Neural cell (in vitro differentiated cells): ENCODE data around the gene SPAG6. TPM values are rescaled to one million over a fixed set of nuclear protein-coding genes. Genes with fewer than 3 reads are reported as not detected.

ENCODE experiments used
- H2AFZ ChIP-seq: fragments of 200-600, 300-800 bp; sonication (generic), shearing (Covaris generic); 2 replicates; pipeline ENCODE4 v1.6.0; 2014; ENCODE audit warnings: low read depth, mild to moderate bottlenecking, antibody characterized with exemption, low read length, moderate library complexity
- H3F3A ChIP-seq: fragments of 200-600 bp; shearing (Covaris generic); 2 replicates; pipeline ENCODE4 v1.6.1; 2016; ENCODE audit warnings: mild to moderate bottlenecking, moderate library complexity, mixed read lengths, antibody characterized with exemption, low read length; ENCODE audit not compliant: insufficient read depth, poor library complexity, severe bottlenecking
- H3K27ac ChIP-seq: fragments of 200-600, 300-800 bp; sonication (generic), shearing (Covaris generic); 2 replicates; pipeline ENCODE4 v1.5.1; 2014; ENCODE audit warnings: mild to moderate bottlenecking, low read length, moderate library complexity
- H3K27me3 ChIP-seq: fragments of 300-800, 200-600 bp; sonication (generic), shearing (Covaris generic); 2 replicates; pipeline ENCODE4 v1.6.0; 2014; ENCODE audit warnings: mild to moderate bottlenecking, low read depth, low read length, moderate library complexity; ENCODE audit not compliant: insufficient read depth
- H3K36me3 ChIP-seq: fragments of 300-800, 200-600 bp; sonication (generic), shearing (Covaris generic); 2 replicates; pipeline ENCODE4 v1.5.1; 2014; ENCODE audit warnings: mild to moderate bottlenecking, antibody characterized with exemption, low read length, moderate library complexity; ENCODE audit not compliant: insufficient read depth
- H3K4me2 ChIP-seq: fragments of 300-800, 200-600 bp; sonication (generic), shearing (Covaris generic); 2 replicates; pipeline ENCODE4 v1.6.0; 2014; ENCODE audit warnings: mild to moderate bottlenecking, low read length
- H3K4me3 ChIP-seq: fragments of 300-800, 200-600 bp; sonication (generic), shearing (Covaris generic); 2 replicates; pipeline ENCODE4 v1.5.1; 2014; ENCODE audit warnings: mild to moderate bottlenecking, low read length, moderate library complexity
- H3K79me2 ChIP-seq: fragments of 200-600 bp; shearing (Covaris generic); replicated peaks from 2 replicates; pipeline ENCODE4 v1.6.0; 2014; ENCODE audit warnings: mild to moderate bottlenecking, low read length, moderate library complexity; ENCODE audit not compliant: insufficient read depth
- H3K9ac ChIP-seq: fragments of 300-800, 200-600 bp; sonication (generic), shearing (Covaris generic); 2 replicates; pipeline ENCODE4 v1.6.1; 2016; ENCODE audit warnings: mild to moderate bottlenecking, low read length, mixed read lengths
- H3K9me2 ChIP-seq: fragments of 200-600 bp; shearing (Covaris generic); 2 replicates; pipeline ENCODE4 v1.6.1; 2016; ENCODE audit warnings: mild to moderate bottlenecking, low read length, mixed read lengths; ENCODE audit not compliant: insufficient read depth
- H3K9me3 ChIP-seq: fragments of 200-600, 300-800 bp; sonication (generic), shearing (Covaris generic); 2 replicates; pipeline ENCODE4 v1.6.1; 2016; ENCODE audit warnings: mild to moderate bottlenecking, mixed run types, low read length, moderate library complexity, mixed read lengths
- H4K20me1 ChIP-seq: fragments of 200-600 bp; shearing (Covaris generic); 2 replicates; pipeline ENCODE4 v1.6.1; 2016; ENCODE audit warnings: mild to moderate bottlenecking, mixed run types; ENCODE audit not compliant: insufficient read depth
- EP300 ChIP-seq: fragments of 450-650 bp; conservative IDR thresholded peaks from 2 replicates; pipeline ENCODE4 v1.6.1; 2014; ENCODE audit warnings: antibody characterized with exemption, mild to moderate bottlenecking, moderate library complexity; ENCODE audit not compliant: poor library complexity, severe bottlenecking
- EZH2 ChIP-seq: fragments of 200-600, 300-800 bp; shearing (Covaris generic), sonication (generic); IDR thresholded peaks from 2 replicates; pipeline ENCODE4 v1.6.1; 2014; ENCODE audit warnings: antibody characterized with exemption, low read length, borderline replicate concordance, mild to moderate bottlenecking; ENCODE audit not compliant: insufficient read depth, poor library complexity, severe bottlenecking
- MXI1 ChIP-seq: fragments of 450-650 bp; conservative IDR thresholded peaks from 2 replicates; pipeline ENCODE4 v1.6.1; 2014; ENCODE audit warnings: antibody characterized with exemption, mild to moderate bottlenecking; ENCODE audit not compliant: poor library complexity, severe bottlenecking
- POLR2AphosphoS5 ChIP-seq: IDR thresholded peaks from 2 replicates; pipeline ENCODE4 v1.6.1; 2012
- RAD21 ChIP-seq: fragments of 450-650 bp; conservative IDR thresholded peaks from 2 replicates; pipeline ENCODE4 v1.6.1; 2014; ENCODE audit warnings: antibody characterized with exemption, mild to moderate bottlenecking, moderate library complexity
- SMC3 ChIP-seq: fragments of 450-650 bp; conservative IDR thresholded peaks from 2 replicates; pipeline ENCODE4 v1.6.1; 2014; ENCODE audit warnings: antibody characterized with exemption, mild to moderate bottlenecking, moderate library complexity; ENCODE audit not compliant: poor library complexity
- TAF1 ChIP-seq: IDR thresholded peaks from 2 replicates; pipeline ENCODE4 v1.6.1; 2012; ENCODE audit warnings: low read depth
- polyA plus RNA-seq: library from polyadenylated mRNA; depleted of rRNA; stranded (reverse); fragments of >200 nt; gene quantifications from 2 replicates; pipeline ENCODE4 v1.2.3, GENCODE V29; 2014
- TF ChIP-seq, protein P1 (sequence below): fragments of 450-650 bp; IDR thresholded peaks from 2 replicates; pipeline ENCODE4 v1.5.1; 2014; ENCODE audit warnings: antibody characterized with exemption, mild to moderate bottlenecking, moderate library complexity; ENCODE audit not compliant: poor library complexity, severe bottlenecking
- TF ChIP-seq, protein P2 (sequence below): IDR thresholded peaks from 2 replicates; pipeline ENCODE4 v1.6.1; 2012; ENCODE audit warnings: borderline replicate concordance

The SPAG6 gene
- polyA plus RNA-seq, 1 donor from 2014 or later: 0.36 TPM

DNA sequence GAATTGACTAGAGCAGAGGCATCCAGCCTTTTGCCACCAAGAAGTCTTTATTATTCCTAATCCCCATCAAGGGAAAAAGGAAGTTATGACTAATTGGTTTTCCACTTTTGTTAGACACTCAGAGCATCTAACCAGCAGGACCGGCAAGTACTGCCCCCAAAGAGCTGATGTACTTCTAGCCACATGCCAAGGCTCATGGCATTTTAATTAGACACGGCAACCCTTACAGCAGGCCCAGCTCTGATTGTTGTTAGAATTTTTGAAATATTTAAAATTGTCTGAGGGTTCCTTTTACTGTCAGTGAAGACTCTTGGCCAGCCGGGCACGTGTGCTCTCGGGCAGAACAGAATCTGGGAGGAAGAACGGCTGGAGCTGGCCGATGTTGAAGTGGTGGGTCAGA, 114.8 kb downstream of the SPAG6 start:
- Histone ChIP-seq H3K27me3 (no peaks in the 10 kb centered on the region), H4K20me1 (no peaks in the 10 kb centered on the region), H3K79me2 (no peaks in the 10 kb centered on the region), H3K4me2 (no peak overlapping the region), H3F3A (no peaks in the 10 kb centered on the region), H3K9me2 (no peaks in the 10 kb centered on the region), H2AFZ (no peak overlapping the region), H3K4me3 (no peak overlapping the region), H3K36me3 (no peaks in the 10 kb centered on the region), H3K9me3 (no peaks in the 10 kb centered on the region), H3K9ac (no peak overlapping the region), H3K27ac (no peak overlapping the region)
- no peak for TF ChIP-seq EZH2
- TF ChIP-seq MXI1: no peak
- TF ChIP-seq POLR2AphosphoS5: no peak
- TF ChIP-seq SMC3: no peak
- no peak for TF ChIP-seq TAF1
- TF ChIP-seq, protein P1, sequence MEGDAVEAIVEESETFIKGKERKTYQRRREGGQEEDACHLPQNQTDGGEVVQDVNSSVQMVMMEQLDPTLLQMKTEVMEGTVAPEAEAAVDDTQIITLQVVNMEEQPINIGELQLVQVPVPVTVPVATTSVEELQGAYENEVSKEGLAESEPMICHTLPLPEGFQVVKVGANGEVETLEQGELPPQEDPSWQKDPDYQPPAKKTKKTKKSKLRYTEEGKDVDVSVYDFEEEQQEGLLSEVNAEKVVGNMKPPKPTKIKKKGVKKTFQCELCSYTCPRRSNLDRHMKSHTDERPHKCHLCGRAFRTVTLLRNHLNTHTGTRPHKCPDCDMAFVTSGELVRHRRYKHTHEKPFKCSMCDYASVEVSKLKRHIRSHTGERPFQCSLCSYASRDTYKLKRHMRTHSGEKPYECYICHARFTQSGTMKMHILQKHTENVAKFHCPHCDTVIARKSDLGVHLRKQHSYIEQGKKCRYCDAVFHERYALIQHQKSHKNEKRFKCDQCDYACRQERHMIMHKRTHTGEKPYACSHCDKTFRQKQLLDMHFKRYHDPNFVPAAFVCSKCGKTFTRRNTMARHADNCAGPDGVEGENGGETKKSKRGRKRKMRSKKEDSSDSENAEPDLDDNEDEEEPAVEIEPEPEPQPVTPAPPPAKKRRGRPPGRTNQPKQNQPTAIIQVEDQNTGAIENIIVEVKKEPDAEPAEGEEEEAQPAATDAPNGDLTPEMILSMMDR: no peak
- no peak for TF ChIP-seq RAD21
- no peak for TF ChIP-seq EP300
- TF ChIP-seq, protein P2, sequence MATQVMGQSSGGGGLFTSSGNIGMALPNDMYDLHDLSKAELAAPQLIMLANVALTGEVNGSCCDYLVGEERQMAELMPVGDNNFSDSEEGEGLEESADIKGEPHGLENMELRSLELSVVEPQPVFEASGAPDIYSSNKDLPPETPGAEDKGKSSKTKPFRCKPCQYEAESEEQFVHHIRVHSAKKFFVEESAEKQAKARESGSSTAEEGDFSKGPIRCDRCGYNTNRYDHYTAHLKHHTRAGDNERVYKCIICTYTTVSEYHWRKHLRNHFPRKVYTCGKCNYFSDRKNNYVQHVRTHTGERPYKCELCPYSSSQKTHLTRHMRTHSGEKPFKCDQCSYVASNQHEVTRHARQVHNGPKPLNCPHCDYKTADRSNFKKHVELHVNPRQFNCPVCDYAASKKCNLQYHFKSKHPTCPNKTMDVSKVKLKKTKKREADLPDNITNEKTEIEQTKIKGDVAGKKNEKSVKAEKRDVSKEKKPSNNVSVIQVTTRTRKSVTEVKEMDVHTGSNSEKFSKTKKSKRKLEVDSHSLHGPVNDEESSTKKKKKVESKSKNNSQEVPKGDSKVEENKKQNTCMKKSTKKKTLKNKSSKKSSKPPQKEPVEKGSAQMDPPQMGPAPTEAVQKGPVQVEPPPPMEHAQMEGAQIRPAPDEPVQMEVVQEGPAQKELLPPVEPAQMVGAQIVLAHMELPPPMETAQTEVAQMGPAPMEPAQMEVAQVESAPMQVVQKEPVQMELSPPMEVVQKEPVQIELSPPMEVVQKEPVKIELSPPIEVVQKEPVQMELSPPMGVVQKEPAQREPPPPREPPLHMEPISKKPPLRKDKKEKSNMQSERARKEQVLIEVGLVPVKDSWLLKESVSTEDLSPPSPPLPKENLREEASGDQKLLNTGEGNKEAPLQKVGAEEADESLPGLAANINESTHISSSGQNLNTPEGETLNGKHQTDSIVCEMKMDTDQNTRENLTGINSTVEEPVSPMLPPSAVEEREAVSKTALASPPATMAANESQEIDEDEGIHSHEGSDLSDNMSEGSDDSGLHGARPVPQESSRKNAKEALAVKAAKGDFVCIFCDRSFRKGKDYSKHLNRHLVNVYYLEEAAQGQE: no peak

DNA sequence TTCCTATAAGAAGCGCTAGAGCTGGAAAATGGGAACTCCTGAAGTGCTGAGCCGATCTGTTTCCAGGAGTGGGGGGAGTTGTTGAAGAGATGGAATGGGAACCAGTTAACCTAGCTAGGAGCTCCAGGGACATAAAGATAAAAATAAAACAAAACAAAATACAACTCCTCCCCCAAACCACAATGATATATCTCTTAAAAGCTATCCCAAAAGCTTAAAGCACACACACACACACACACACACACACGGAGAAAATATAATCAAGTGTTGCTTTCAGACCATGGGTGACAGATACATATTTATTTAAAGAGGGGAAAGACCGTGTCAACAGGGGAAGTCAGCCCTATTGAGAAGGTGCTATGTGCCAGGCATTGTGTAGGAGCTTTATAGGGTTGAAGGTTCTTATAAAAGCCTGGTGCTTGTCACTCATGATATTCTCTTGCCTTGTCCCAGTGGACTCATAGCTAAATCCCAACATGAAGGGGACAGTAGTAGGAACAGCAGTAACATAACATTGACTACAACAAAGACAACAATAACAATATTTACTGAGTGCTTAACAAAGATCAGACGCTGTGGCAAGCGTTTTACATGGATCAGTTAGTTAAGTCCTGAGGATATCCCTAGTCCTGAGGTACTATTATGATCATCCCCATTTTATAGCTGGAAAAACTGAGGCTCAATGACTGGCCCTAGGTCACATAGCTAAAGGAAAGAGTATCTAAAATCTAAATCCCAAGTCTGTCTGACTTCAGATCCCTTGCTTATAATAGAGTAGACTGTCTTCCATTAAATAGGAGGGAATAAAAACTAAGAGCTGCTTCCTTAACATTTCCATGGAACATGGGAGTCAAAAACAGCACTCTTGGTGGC, 115.5 kb downstream of the SPAG6 start:
- Histone ChIP-seq H3K4me2 (no peak overlapping the region), H2AFZ (no peak overlapping the region), H4K20me1 (no peaks in the 10 kb centered on the region), H3K9me3 (no peaks in the 10 kb centered on the region), H3K27me3 (no peaks in the 10 kb centered on the region), H3K36me3 (no peaks in the 10 kb centered on the region), H3F3A (no peaks in the 10 kb centered on the region), H3K9ac (no peak overlapping the region), H3K27ac (no peak overlapping the region), H3K9me2 (no peaks in the 10 kb centered on the region), H3K79me2 (no peaks in the 10 kb centered on the region), H3K4me3 (no peak overlapping the region)
- TF ChIP-seq RAD21 (no peak), EZH2 (no peak), POLR2AphosphoS5 (no peak), MXI1 (no peak), EP300 (no peak)
- TF ChIP-seq, protein P1: no peak
